H1 (cell line): ENCODE measurements around the gene SUOX. TPM values are rescaled to one million over a fixed set of nuclear protein-coding genes. Genes with fewer than 3 reads are reported as not detected.
A peak's percentile ranks its signal among the peaks of the same experiment; 100 is the strongest.

ENCODE experiments used
- CTCF ChIA-PET: fragments of 300-600 bp; sonication (Branson Sonifier 250); formaldehyde crosslinking; loops from one replicate; lab custom pipeline; 2021; ENCODE audit not compliant: partially characterized antibody; lab: Charles Lee
- POLR2A ChIA-PET: fragments of 300-600 bp; sonication (Branson Sonifier 250); formaldehyde crosslinking; loops from one replicate; lab custom pipeline; 2021; ENCODE audit warnings: inconsistent platforms; ENCODE audit not compliant: partially characterized antibody; lab: Charles Lee
- DNase-seq, 2 experiments: peaks; one replicate each; pipeline versions ENCODE4 v3.0.0 to v3.0.0-alpha.2; 2010 to 2022; ENCODE audit warnings: low spot score in 2 of 2, low read depth in 1 of 2, mixed read lengths in 1 of 2
- FAIRE-seq: peaks from 2 replicates; lab custom pipeline; 2011; peaks lifted over from hg19 to GRCh38; lab: Jason Lieb, UNC
- H2AFZ ChIP-seq: 2 replicates; pipeline ENCODE4 v1.8.1; 2012; ENCODE audit warnings: low read length, inconsistent platforms
- H2AK5ac ChIP-seq: 2 replicates; pipeline ENCODE4 v1.6.1; 2013; ENCODE audit warnings: low read depth, low read length
- H2BK120ac ChIP-seq: replicated peaks from 2 replicates; pipeline ENCODE3; 2013; ENCODE audit warnings: low read depth, low read length, inconsistent platforms
- H2BK12ac ChIP-seq: 2 replicates; pipeline ENCODE4 v1.6.1; 2013; ENCODE audit warnings: low read depth, low read length
- H2BK15ac ChIP-seq: 2 replicates; pipeline ENCODE4 v1.6.1; 2013; ENCODE audit warnings: low read length
- H2BK20ac ChIP-seq: 2 replicates; pipeline ENCODE4 v1.6.1; 2013; ENCODE audit warnings: low read length
- H2BK5ac ChIP-seq: 2 replicates; pipeline ENCODE4 v1.6.1; 2013; ENCODE audit warnings: low read depth, low read length
- H3K14ac ChIP-seq: 2 replicates; pipeline ENCODE4 v1.6.1; 2013; ENCODE audit warnings: inconsistent platforms; ENCODE audit not compliant: insufficient read length
- H3K18ac ChIP-seq: 2 replicates; pipeline ENCODE4 v1.6.1; 2013; ENCODE audit warnings: low read length; ENCODE audit errors: extremely low read depth
- H3K23ac ChIP-seq: 2 replicates; pipeline ENCODE4 v1.6.1; 2013; ENCODE audit warnings: inconsistent platforms; ENCODE audit not compliant: insufficient read length
- H3K23me2 ChIP-seq: 2 replicates; pipeline ENCODE4 v1.6.1; 2013; ENCODE audit warnings: low read depth, low read length
- H3K27ac ChIP-seq: 2 replicates; pipeline ENCODE4 v1.6.1; 2011; ENCODE audit warnings: low read depth, low read length, inconsistent platforms
- H3K27me3 ChIP-seq, 4 experiments: replicated peaks in 1 of 4; 1 replicate in 1 of 4; 2 replicates in 3 of 4; pipeline versions ENCODE4 v1.6.1 to v1.8.1; 2011 to 2013; ENCODE audit warnings: low read length in 3 of 4, mild to moderate bottlenecking in 3 of 4, inconsistent platforms in 2 of 4, mixed read lengths in 2 of 4, moderate library complexity in 1 of 4; ENCODE audit not compliant: control insufficient read depth in 3 of 4, insufficient read depth in 3 of 4; ENCODE audit errors: extremely low read depth in 1 of 4
- H3K36me3 ChIP-seq, 4 experiments: 2 replicates each; pipeline versions ENCODE4 v1.6.1 to v1.8.1; 2011 to 2013; ENCODE audit warnings: mild to moderate bottlenecking in 4 of 4, low read length in 3 of 4, moderate library complexity in 2 of 4, control low read depth in 1 of 4, inconsistent platforms in 1 of 4; ENCODE audit not compliant: insufficient read depth in 4 of 4, control insufficient read depth in 2 of 4
- H3K4ac ChIP-seq: replicated peaks from 2 replicates; pipeline ENCODE3; 2013; ENCODE audit warnings: low read length, low read depth, mixed read lengths, inconsistent platforms; ENCODE audit not compliant: insufficient read length
- H3K4me1 ChIP-seq, 4 experiments: replicated peaks in 1 of 4; 1 replicate in 1 of 4; 2 replicates in 3 of 4; pipeline versions ENCODE4 v1.6.1 to v1.8.1; 2011 to 2013; ENCODE audit warnings: low read length in 3 of 4, inconsistent platforms in 2 of 4, mixed read lengths in 1 of 4; ENCODE audit not compliant: insufficient read depth in 4 of 4, control insufficient read depth in 3 of 4
- H3K4me2 ChIP-seq, 2 experiments: 2 replicates each; pipeline versions ENCODE4 v1.6.1 to v1.8.1; 2011 to 2013; ENCODE audit warnings: low read depth in 2 of 2, low read length in 2 of 2, control low read depth in 1 of 2, inconsistent platforms in 1 of 2, mild to moderate bottlenecking in 1 of 2; ENCODE audit not compliant: insufficient read depth in 1 of 2
- H3K4me3 ChIP-seq, 4 experiments: fragments of 200-600, 300-600 bp in 1 of 4; sonication (generic), shearing (Covaris generic), sonication (Bioruptor Twin) in 1 of 4; 2 replicates each; pipeline versions ENCODE4 v1.5.1 to v1.8.1; 2011 to 2016; ENCODE audit warnings: low read length in 4 of 4, low read depth in 3 of 4, control low read depth in 2 of 4, inconsistent platforms in 2 of 4, mild to moderate bottlenecking in 2 of 4, mixed read lengths in 1 of 4, moderate library complexity in 1 of 4; ENCODE audit not compliant: insufficient read depth in 2 of 4; ENCODE audit errors: extremely low read depth in 1 of 4
- H3K56ac ChIP-seq: replicated peaks from 2 replicates; pipeline ENCODE3; 2013; ENCODE audit warnings: low read depth, mild to moderate bottlenecking, mixed read lengths, low read length, inconsistent platforms; ENCODE audit not compliant: insufficient read length
- H3K79me1 ChIP-seq: 2 replicates; pipeline ENCODE4 v1.6.1; 2013; ENCODE audit warnings: low read depth, low read length, control low read depth
- H3K79me2 ChIP-seq, 2 experiments: 2 replicates each; pipeline versions ENCODE4 v1.6.1 to v1.8.1; 2012 to 2013; ENCODE audit warnings: low read length in 2 of 2, mild to moderate bottlenecking in 2 of 2, inconsistent platforms in 1 of 2; ENCODE audit not compliant: insufficient read depth in 2 of 2, control insufficient read depth in 1 of 2
- H3K9ac ChIP-seq, 4 experiments: replicated peaks in 1 of 4; 1 replicate in 1 of 4; 2 replicates in 3 of 4; pipeline versions ENCODE4 v1.6.1 to v1.8.1; 2011 to 2013; ENCODE audit warnings: low read depth in 3 of 4, low read length in 3 of 4, control low read depth in 2 of 4, mild to moderate bottlenecking in 2 of 4, moderate library complexity in 2 of 4, inconsistent platforms in 1 of 4; ENCODE audit errors: extremely low read depth in 1 of 4
- H3K9me3 ChIP-seq, 2 experiments: 2 replicates each; pipeline versions ENCODE4 v1.6.1 to v1.8.1; 2012 to 2013; ENCODE audit warnings: mild to moderate bottlenecking in 2 of 2, moderate library complexity in 2 of 2, control low read depth in 1 of 2, inconsistent platforms in 1 of 2, low read depth in 1 of 2, low read length in 1 of 2, mixed read lengths in 1 of 2; ENCODE audit not compliant: insufficient read depth in 2 of 2
- H4K20me1 ChIP-seq, 2 experiments: replicated peaks in 1 of 2; 2 replicates each; pipeline versions ENCODE3 to v1.8.1; 2011 to 2013; ENCODE audit warnings: inconsistent platforms in 2 of 2, low read length in 2 of 2, mild to moderate bottlenecking in 1 of 2; ENCODE audit not compliant: insufficient read depth in 2 of 2, control insufficient read depth in 1 of 2
- H4K5ac ChIP-seq: 2 replicates; pipeline ENCODE4 v1.6.1; 2013; ENCODE audit warnings: low read length, low read depth, mixed read lengths, inconsistent platforms; ENCODE audit not compliant: insufficient read length
- H4K8ac ChIP-seq: 2 replicates; pipeline ENCODE4 v1.8.0; 2013; ENCODE audit warnings: mild to moderate bottlenecking, moderate library complexity, low read length, inconsistent platforms; ENCODE audit not compliant: insufficient read depth; ENCODE audit errors: extremely low read depth
- H4K91ac ChIP-seq: replicated peaks from 2 replicates; pipeline ENCODE3; 2013; ENCODE audit warnings: low read length, mixed read lengths, inconsistent platforms; ENCODE audit not compliant: insufficient read length
- RXRA ChIP-seq: IDR thresholded peaks from 2 replicates; pipeline ENCODE4 v1.6.1; 2011; ENCODE audit warnings: low read depth, mild to moderate bottlenecking, low read length, moderate library complexity; ENCODE audit not compliant: insufficient read depth
- SP4 ChIP-seq: IDR thresholded peaks from 2 replicates; pipeline ENCODE4 v1.6.1; 2012; ENCODE audit warnings: low read length, inconsistent platforms
- whole genome bisulfite sequencing, 2 experiments: shearing (Covaris generic) in 1 of 2; methylation state at CpG; one replicate each; pipeline versions ENCODE4 v1.1.6 to v1.1.7; 2013 to 2015; ENCODE audit warnings: low lambda C conversion rate in 2 of 2, mixed read lengths in 2 of 2, inconsistent platforms in 1 of 2, low coverage in 1 of 2, missing lambda C conversion rate in 1 of 2; ENCODE audit not compliant: insufficient replicate concordance in 2 of 2, insufficient coverage in 1 of 2, insufficient read length in 1 of 2; ENCODE audit errors: extremely low coverage in 1 of 2, missing lambda C conversion rate in 1 of 2; 5-methylcytosine and 5-hydroxymethylcytosine counted together
- polyA plus RNA-seq, 7 experiments: library from polyadenylated mRNA; depleted of rRNA in 3 of 7; stranded (reverse) in 5 of 7; unstranded in 2 of 7; fragments of >200 nt in 5 of 7; fragments of 200-250 nt in 2 of 7; gene quantifications; 1 replicate in 5 of 7; 2 replicates in 1 of 7; 4 replicates in 1 of 7; pipeline versions ENCODE4 v1.2.1 to v1.2.3, GENCODE V29; 2011 to 2013; ENCODE audit warnings: missing spikeins in 2 of 7, mixed read lengths in 2 of 7
- total RNA-seq: library from RNA; stranded (reverse); fragmentation: NEBNext Ultra II Directional; extraction: Animal tissue kit (Norgen Biotek cat#: 25700); gene quantifications from 2 replicates; pipeline ENCODE4 v1.2.1, GENCODE V29; 2021

Gene SUOX
- total and polyA plus RNA-seq, 2 of the 8 experiments (the other 6 are each of a cell fraction or from before 2014, with no cell fraction given), result 22.5 to 31.3 TPM

- POLR2A ChIA-PET, result interaction anchor here (0.7 to 6.3 kb wide), 12 partner anchors 9 to 703 kb away, joined by 3 to 82 read pairs (median 5); partner anchors contain the start of genes PA2G4, PYM1 and SUOX
Measured at GRCh38 chr12:56021889-56022497, 24.9 kb downstream of the SUOX start.

More at GRCh38 chr12:56021889-56022497, 24.9 kb downstream of the SUOX start:
- Histone ChIP-seq H3K4me2 (peak overlapping the region; percentile 78 to 92), H3K79me2 (no peaks in the 10 kb centered on the region), H3K18ac (0 out of 2 replicates have a peak overlapping the region, but pooled peaks have one; percentile 76), H4K8ac (no peak overlapping the region), H2AK5ac (no peak overlapping the region; the same call in 1 of the 2 replicates), H2BK20ac (no peak overlapping the region), H4K5ac (peak overlapping the region; percentile 92), H3K14ac (no peak overlapping the region), H2BK15ac (peak overlapping the region; percentile 81), H3K4me3 (peak overlapping the region; percentile 37 to 60 (median 52); a peak in 7 of 8 replicates), H3K36me3 (peaks cover 0 to 17% (median 5%) of the 10 kb centered on the region in 4 experiments; a peak in 5 of 8 replicates), H2AFZ (no peak overlapping the region), H3K79me1 (no peaks in the 10 kb centered on the region; the same call in 1 of the 2 replicates), H3K23me2 (peaks cover 12% of the 10 kb centered on the region), H3K4ac (peak overlapping the region; percentile 80), H3K4me1 (peaks cover 8 to 25% (median 16%) of the 10 kb centered on the region in 4 experiments), H2BK5ac (peak overlapping the region; percentile 92), H3K23ac (no peak overlapping the region), H2BK12ac (no peak overlapping the region; the same call in 1 of the 2 replicates), H3K27me3 (no peaks in the 10 kb centered on the region), H4K20me1 (no peaks in the 10 kb centered on the region), H2BK120ac (no peak overlapping the region), H3K9me3 (no peaks in the 10 kb centered on the region), H3K9ac (peak overlapping the region in 1 of 4 experiments; percentile 78; a peak in 3 of 7 replicates), H3K27ac (peak overlapping the region; percentile 73; the same call in 1 of the 2 replicates), H3K56ac (no peak overlapping the region), H4K91ac (peak overlapping the region; percentile 97)
- FAIRE-seq, result no peak
- TF ChIP-seq RXRA (no peak), SP4 (0 out of 2 replicates have a peak, but pooled peaks have one; percentile 11)
- no peak for DNase-seq
- CTCF ChIA-PET, result interaction anchor here (0.7 to 18.1 kb wide), 6 partner anchors 11 to 732 kb away, joined by 3 to 256 read pairs (median 3); partner anchors contain the start of gene SUOX
- 34% methylated on average over 2 of the region's 2 CpGs; no CpG with 5 or more reads in 1 of the 2 experiments for WGBS, 2 experiments
